Prostate gland (tissue), 2 donors: Measurements from ENCODE around the gene ZDHHC11.

Experiments
- CTCF ChIP-seq, 4 experiments: fragments of 200-600 bp in 2 of 4; fragments of 450-650 bp in 2 of 4; sonication (generic) in 2 of 4; IDR thresholded peaks; 1 replicate in 3 of 4; 2 replicates in 1 of 4; pipeline ENCODE4 v1.5.1; 2016 to 2019; ENCODE audit warnings: antibody characterized with exemption in 4 of 4, mild to moderate bottlenecking in 2 of 4, moderate library complexity in 2 of 4
- POLR2A ChIP-seq: fragments of 450-650 bp; IDR thresholded peaks from one replicate; pipeline ENCODE4 v1.6.1; 2016; ENCODE audit warnings: antibody characterized with exemption, mild to moderate bottlenecking
- POLR2AphosphoS5 ChIP-seq: sonication (generic); formaldehyde crosslinking; IDR thresholded peaks from one replicate; pipeline ENCODE4 v1.6.1; 2017; ENCODE audit warnings: antibody characterized with exemption

- TF ChIP-seq CTCF (IDR thresholded peaks at IDR 0.05), result no peak
- no peak for TF ChIP-seq POLR2AphosphoS5
- no peak for TF ChIP-seq POLR2A
Observed at GRCh38 chr5:851553-851952, 767 bp upstream of the ZDHHC11 start.
